Keratinocyte (primary cell): ENCODE results near the gene OSBPL8.

Experiments
- EZH2 ChIP-seq: IDR thresholded peaks from one replicate; pipeline ENCODE4 v1.6.1; 2012; ENCODE audit warnings: inconsistent platforms, mild to moderate bottlenecking, low read length, moderate library complexity
- TF ChIP-seq, protein P1 (sequence below), 3 experiments: IDR thresholded peaks in 1 of 3; conservative IDR thresholded peaks in 1 of 3; optimal IDR thresholded peaks in 1 of 3; 2 replicates in 2 of 3; 3 replicates in 1 of 3; pipeline versions ENCODE3 to v1.5.1; 2011; ENCODE audit warnings: low read length in 3 of 3, mild to moderate bottlenecking in 3 of 3, moderate library complexity in 2 of 3, control low read depth in 1 of 3, inconsistent platforms in 1 of 3; ENCODE audit not compliant: insufficient read depth in 2 of 3; ENCODE audit errors: extremely low read depth in 1 of 3

DNA sequence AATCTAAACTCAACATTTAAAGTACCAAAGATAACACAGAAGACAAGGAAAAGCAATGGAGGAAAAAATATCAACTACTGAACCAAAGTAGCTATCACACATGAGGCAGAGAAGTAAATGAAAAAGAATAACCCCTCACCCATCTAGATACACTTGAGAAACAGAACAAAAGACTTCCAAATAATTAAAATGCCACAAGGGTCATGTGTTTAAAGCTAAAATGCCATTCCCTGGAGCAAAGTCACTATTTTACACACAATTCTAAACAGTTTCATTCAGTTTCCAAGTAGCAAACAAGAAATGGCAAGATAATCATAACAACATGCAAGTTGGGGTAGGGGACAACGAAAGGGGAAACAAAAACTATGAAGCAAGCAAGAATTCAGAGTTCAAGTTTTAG is 12.0 kb downstream of the OSBPL8 start:
- TF ChIP-seq, protein P1, sequence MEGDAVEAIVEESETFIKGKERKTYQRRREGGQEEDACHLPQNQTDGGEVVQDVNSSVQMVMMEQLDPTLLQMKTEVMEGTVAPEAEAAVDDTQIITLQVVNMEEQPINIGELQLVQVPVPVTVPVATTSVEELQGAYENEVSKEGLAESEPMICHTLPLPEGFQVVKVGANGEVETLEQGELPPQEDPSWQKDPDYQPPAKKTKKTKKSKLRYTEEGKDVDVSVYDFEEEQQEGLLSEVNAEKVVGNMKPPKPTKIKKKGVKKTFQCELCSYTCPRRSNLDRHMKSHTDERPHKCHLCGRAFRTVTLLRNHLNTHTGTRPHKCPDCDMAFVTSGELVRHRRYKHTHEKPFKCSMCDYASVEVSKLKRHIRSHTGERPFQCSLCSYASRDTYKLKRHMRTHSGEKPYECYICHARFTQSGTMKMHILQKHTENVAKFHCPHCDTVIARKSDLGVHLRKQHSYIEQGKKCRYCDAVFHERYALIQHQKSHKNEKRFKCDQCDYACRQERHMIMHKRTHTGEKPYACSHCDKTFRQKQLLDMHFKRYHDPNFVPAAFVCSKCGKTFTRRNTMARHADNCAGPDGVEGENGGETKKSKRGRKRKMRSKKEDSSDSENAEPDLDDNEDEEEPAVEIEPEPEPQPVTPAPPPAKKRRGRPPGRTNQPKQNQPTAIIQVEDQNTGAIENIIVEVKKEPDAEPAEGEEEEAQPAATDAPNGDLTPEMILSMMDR (optimal IDR thresholded peaks at IDR 0.05 in 1 of 3, IDR thresholded peaks at IDR 0.05 in 1 of 3, conservative IDR thresholded peaks at IDR 0.05 in 1 of 3; ENCODE audit: extremely low read depth in 1 of 3, insufficient read depth in 2 of 3, low read length in 3 of 3), result no peak
- no peak for TF ChIP-seq EZH2
